GM04504 (cell line): Measurements from ENCODE around the gene MIF4GD.
"Not testable (repeated sequence)": the region's sequence is repeated elsewhere in the genome, so short reads cannot be mapped to it uniquely, and the experiment has no call there.

ENCODE experiments used
- DNase-seq: peaks from one replicate; pipeline ENCODE4 v3.0.0-alpha.2; 2012; ENCODE audit warnings: low read depth

Gene MIF4GD, protein sequence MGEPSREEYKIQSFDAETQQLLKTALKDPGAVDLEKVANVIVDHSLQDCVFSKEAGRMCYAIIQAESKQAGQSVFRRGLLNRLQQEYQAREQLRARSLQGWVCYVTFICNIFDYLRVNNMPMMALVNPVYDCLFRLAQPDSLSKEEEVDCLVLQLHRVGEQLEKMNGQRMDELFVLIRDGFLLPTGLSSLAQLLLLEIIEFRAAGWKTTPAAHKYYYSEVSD

DNA sequence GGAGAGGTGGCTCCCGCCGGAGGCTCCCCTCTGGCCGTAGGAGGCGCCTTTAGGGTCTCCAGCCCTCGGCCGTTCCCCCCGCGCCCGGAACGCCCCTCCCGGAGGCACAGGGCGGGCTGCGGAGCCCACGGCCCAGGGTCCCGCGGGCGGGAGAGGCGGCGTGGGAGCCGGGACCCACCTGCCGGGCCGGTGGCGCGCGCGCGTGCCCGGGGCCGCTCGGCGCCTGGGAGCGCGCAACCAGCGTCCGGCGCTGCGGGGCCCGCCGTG is at the start of gene MIF4GD:
Gene MIF4GD, minus strand, starts transcription at position 266 of the 267 bp plus-strand sequence. CDS start 1,036 bp downstream, outside the sequence.
- DNase-seq, result no peak

DNA sequence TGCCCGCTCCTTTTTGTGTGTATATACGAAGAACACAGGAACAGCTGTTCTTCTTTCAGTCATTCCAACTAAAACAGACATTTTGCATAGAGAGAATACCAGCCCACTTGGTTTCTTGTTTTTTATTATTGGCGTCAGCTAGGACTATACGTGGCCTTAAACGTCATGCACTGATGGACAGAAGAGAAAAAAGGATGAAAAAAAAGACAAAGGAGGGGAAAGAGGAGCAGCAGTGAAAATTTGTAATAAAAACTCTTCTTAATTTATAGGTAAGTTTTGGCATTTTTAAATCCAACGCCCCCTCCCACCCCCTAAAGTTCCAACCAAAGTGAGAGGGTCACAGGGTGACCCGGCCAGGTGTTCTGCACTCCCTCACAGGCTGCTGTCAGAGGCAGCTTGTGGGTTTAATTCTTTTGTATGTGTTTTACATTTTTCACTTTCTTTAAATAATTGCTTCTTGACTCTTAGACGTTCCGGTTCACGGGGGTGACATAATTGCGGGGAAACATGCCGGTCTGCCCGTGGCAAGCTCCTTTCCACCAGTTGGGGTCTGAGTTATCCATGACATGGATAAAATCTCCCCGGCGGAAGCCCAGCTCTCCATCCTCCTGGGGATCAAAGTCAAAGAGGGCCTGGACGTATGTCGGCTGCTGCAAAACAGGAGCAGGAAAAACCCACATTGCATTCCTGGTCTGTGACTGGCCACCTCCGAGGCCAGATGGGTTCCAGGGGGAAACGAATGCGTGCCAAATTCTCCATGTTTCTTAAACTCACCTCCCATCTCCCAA is 49.1 kb upstream of the MIF4GD start:
- DNase-seq, result peak; percentile 22

DNA sequence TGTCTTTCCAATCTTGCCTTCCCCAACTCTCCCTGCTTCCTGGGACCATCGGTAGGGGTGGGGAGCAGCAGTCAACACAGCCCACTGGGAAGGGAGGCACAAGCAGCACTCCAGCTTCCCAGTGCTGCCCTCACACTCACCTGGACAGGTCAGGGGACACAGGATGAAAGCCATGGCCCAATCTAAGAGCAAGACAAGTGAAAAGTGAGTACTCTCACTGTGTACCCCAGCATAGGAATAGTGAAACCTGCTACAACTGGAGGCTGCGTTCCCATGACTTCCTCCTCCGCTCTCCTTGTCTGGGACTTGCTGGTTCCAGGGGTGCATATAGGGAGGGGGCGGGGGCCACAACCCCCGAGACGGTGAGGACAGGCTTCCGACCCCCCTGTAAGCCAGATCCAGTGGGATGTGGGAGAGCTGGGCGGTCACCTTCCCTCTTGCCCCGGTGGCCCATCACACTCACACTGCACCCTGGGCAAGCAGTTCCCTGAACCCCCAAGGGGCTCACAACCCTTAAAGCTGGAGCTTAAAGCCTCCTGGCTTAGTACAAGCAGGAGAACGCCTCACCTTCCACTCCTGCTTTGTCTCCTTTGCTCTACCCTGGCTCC is 47.7 kb upstream of the MIF4GD start:
- DNase-seq, result no peak

DNA sequence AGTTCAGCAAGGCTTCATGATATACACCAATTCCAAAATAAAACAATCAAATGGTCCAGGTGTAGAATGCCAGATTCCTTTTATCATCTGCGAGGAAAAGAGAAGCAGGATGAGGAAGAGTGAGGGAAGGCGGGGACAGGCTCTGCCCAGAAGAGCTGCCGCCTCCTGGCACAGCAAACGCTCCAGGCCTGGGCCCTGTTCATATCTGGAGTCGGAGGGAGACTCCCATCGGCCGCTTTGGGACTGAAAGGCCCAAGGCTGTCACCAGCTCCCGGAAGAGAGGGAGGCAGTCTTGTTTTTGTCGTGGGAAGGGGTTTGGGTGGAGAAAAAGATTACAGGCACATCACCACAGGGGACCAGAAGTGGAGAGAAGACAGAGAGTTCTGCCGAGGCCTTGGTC is 47.2 kb upstream of the MIF4GD start:
- no peak for DNase-seq

DNA sequence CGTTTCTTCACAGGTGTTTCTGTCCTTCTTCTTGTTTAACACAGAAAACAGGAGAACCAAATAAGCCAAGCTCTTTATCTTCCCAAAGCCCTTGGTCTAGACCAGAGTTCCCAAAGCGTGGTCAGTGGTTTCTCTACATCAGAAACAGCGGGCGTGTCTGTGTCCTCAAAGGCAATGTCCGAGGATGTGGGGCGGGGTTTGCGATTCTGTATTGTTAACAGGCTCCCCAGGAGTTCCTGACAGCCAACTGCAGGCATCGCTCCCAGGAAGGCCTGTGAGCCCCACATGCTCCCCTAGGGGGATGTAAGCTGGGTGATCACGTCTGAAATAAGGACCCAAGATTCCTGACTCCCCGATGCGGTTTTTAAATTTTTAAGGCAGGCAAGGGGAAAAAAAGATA is 46.6 kb upstream of the MIF4GD start:
- DNase-seq, result no peak

DNA sequence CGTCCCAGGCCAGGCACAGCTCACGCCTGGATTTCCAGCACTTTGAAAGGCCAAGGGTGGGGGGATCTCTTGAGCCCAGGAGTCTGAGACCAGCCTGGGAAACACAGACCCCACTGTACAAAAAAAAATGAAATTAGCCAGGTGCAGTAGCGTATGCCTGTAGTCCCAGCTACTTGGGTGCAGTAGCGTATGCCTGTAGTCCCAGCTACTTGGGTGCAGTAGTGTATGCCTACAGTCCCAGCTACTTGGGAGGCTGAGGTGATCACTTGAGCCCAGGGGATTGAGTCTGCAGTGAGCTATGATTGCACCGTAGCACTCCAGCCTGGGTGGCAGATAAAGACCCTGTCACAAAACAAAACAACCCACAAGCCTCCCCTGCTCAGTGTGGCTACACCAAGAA is 45.2 kb upstream of the MIF4GD start:
- DNase-seq, result no peak

DNA sequence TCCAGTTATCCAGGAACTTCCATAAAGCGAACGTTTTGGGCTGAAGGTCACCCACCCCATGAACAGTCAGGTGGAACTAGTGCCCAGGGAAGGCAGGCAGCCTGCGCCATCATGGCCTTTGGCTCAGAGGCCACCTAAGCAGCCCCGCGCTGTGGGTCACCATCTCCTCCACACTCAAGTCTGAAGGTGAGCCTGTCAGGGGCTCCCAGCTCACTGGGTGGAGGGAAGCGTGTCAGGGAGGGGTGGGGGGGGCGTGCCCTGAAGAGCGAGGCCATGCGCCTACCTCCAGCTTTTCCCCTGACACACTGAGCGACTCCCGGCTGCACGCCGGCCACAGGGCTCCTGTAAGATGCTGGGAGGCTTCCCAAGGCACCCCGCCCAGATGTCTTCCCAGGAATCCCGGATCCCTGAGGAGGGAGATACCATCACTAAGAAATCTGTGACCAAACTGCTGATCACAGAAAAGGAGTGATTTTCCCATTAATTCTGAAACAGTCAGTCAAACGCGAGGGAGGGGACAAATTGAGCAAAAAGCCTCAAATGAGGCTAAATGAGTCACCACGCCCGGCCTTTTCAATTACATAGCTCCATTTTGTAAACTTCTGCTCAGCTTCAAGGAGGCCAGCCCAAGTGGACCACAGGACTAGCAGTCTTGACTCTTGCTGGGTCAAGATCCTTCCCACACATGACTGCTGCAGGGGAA is 44.7 kb upstream of the MIF4GD start:
- no peak for DNase-seq

DNA sequence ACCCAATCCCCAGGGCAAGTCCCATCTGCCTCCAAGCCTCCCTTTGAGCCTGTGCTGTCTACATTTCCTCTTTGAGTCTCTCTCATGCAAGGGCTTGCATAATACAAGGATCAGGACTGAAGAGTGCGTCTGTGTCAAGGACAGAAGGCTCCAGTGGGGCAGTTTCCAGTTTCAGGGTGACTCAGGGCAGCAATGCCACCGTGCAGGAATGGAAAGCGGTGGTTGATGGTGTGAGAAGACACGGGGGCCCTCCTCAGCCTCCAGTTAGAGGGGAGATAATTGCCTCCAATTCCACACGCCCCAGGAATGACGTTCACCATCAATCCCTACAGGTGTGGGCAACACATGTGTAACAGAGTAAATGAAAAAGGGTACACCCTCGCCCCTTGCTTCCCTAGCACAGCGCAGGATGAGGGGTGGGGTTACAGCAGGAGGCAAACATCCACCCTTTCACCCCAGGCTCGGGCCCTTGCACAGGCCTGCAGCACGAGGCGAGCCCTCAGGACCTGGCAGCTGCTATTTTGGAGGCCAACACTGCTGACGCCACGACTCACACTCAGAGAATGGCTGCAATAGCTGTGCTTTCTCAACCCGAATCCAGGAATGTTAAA is 43.0 kb upstream of the MIF4GD start:
- DNase-seq, result no peak

DNA sequence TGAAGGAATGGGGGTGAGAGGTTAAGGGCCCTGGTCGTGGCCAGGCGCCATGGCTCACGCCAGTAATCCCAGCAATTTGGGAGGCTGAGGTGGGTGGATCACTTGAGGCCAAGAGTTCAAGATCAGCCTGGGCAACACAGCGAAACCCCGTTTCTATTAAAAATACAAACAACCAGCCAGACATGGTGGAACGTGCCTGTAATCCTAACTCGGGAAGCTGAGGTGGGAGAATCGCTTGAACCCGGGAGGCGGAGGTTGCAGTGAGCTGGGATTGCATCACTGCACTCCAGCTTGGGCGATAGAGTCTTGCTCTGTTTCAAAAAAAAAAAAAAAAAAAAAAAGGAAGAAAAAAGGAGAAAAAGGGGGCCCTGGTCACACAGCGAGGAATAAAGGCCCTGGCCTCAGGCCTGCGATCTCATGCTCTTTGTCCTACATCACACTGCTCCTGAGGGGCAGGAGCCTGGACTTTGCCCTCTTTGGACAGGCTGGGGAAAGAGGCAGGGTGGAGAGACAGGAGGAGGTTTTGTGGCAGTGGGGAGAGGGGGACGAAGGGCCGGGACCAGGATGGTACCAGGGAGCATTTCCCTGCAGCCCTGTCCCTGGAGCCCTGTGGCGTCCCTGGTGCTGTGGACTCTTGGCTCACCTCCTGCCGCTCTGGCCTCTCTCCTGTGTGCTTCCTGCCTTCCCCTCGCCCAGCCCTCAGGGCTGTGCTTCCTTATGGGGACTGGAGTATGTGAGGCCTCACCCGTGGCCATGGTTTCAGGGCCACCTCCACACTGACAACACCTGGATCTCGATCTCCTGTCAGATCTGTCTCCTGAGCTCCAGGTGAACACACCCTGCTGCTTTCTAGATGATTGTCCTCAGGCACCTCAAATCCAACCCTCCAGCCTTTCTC is 38.0 kb upstream of the MIF4GD start:
- no peak for DNase-seq

DNA sequence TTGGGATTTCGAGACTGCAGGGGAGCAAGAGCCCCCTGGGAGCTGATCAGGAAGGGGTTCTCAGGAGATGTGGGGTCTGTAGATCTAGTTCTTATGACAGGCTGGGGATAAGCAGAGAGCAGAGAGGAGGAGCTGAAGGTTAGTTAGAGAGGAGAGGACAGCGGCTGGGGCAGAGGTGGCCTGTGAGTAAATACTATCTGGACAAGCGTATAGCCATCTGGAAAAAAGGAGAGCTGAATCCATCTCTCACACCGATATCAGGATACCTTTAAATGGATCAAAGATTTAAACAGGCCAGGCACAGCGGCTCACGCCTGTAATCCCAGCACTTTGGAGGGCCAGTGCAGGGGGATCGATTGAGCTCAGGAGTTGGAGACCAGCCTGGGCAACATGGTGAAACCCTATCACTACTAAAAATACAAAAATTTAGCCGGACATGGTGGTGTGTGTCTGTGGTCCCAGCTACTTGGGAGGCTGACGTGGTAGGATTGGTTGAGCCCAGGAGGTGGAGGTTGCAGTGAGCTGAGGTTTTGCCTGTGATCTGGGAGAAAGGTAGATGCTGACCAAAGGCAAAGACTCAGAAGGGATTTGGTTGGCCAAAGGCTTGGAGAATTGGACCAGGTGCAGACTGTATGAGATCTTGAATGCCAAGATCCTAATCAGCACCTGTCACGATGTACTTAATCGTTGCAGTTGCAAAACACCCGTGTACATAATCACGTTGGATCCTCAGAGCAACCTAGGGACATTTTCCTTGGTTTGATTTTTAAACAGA is 37.1 kb upstream of the MIF4GD start:
- no peak for DNase-seq

DNA sequence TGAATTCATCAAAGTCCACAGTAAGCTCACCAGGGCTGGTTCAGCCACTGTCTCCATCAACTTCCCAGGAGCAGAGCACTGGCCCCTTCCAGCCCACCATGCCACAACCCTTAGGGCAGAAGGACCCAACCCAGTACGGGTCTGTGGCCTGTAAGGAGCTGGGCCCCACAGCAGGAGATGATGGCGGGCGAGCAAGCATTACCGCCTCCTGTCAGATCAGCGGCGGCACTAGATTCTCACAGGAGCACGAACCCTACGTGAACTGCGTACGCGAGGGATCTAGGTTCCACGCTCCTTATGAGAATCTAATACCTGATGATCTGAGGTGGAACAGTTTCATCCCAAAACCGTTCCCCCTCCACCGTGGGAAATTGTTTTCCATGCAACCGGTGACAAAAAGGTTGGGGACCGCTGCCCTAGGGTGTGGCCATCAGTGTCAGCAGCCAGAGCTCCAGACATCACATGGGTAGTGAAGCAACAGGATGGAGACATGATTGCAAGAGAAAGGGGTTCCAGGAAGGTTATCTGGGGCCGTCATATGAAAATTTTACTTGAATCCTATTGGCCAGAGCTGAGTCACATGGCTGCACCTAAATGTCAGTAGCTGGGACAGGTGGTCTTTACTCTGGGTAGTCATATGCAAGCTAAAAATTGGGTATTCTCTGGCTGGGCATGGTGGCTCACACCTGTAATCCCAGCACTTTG is 30.6 kb upstream of the MIF4GD start:
- DNase-seq, result no peak

DNA sequence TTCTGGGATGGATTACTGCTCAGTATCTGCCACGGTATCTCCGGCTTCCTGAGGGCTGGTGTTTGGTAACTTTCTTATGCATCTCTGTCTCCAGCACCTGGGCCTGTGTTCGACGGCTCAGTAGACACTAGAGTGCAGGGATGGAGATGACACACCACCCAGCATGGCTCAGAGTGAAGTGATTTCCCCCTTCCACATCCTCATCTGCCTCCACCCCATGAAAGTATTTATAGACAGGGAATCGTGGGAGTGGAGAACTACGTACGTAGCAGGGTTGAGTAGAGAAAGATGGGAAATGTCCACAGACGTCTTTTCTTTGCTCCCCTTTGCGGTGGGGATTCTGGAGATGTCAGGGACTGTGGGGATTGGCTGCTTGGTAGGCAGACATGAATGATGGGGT is 30.0 kb upstream of the MIF4GD start:
- DNase-seq, result no peak

DNA sequence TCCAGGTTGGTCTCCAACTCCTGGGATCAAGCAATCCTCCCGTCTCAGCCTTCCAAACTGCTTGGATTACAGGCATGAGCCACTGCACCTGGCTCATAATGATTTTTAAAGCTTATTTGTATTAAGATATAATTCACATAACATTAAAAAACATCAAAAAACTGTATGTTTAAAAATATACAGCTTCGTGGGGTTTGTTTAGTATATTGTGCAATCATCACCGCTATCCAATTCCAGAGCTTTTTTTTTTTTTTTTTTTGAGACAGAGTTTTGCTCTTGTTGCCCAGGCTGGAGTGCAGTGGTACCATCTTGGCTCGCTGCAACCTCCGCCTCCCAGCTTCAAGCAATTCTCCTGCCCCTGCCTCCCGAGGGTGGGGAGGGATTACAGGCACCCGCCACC is 29.2 kb upstream of the MIF4GD start:
- no peak for DNase-seq

DNA sequence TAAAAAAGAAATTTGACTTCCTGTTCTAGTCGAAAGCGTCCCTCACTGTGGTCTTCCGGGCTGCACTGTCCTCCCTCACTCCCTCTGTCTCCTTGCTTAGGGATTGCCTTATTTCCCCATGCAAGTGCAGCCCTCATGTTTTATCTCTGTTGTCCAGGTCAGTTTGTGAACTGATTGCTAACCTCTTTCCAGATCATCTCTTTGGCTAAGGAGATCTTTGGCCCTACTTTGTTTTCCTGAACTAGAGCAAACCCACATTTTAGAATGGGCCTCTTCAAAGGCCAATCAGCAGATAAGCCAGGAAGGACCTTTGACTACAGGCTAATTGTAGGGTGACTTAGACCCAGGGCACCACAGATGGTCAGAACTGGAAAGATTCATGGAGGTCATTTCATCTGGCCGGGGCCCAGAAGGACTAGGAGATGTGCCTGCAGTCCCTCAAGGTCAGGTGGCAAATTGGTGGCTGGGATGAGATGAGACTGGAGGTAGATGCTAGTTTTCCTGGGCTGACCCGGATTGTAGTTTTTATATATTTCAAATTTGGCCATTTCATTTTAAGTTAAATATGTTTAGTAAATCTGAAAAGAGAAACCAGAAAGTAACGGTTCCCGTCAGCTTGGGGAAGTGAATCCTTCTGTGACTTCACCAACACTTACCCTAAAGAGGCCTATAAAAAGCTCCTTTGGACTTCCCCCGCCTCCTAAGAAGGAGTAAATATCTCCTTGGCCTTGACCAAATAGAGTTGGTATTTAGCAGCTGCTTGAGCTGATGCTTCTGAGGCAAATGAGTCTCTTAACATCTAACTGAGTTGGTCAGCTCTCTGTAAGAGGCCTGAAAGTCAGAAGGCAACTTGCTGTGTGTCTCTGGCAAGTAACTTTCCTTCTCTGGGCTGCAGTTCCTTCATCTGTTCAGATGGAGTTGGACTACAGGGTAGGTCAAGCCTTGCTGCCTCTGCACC is 24.4 kb upstream of the MIF4GD start:
- no peak for DNase-seq

DNA sequence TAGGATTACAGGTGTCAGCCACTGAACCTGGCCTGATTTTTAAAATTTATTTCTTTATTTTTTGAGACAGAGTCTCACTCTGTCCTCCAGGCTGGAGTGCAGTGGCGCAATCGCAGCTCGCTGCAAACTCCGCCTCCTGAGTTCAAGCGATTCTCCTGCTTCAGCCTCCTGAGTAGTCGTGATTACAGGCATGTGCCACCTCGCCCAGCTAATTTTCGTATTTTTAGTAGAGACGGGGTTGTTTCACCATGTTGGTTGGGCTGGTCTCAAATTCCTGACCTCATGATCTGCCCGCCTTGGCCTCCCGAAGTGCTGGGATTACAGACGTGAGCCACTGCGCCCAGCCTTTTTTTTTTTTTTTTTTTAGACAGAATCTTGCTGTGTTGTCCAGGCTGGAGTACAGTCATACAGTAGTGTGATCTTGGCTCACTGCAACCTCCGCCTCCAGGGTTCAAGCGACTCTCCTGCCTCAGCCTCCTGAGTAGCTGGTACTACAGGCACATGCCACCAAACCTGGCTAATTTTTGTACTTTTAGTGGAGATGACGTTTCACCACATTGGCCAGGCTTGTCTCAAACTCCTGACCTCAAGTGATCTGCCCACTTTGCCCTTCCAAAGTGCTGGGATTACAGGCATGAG is 21.9 kb upstream of the MIF4GD start:
- DNase-seq, result not testable (repeated sequence)

DNA sequence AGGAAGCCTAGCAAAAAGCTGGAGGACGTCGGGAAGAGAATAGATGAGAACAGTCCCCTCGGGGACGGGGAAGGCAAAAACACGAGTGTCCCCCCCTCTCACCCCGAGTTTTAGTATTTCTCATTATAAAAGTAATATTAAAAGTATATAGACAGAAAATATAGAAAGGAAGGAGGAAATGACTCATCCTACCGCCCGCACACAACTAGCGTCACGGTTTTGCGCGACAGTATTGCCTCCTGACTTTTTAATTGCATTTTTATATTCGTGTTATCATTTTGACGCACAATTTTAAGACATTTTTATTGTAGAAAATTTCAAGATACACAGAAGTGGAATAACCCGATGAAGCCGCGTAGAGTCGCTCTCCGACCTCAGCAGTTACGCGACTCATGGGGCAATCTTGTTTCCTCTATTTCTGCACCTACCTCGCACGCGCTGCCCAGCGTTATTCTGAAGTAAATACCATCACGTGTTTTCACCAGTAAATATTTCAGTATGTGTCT is 18.9 kb upstream of the MIF4GD start:
- DNase-seq, result peak; percentile 38

DNA sequence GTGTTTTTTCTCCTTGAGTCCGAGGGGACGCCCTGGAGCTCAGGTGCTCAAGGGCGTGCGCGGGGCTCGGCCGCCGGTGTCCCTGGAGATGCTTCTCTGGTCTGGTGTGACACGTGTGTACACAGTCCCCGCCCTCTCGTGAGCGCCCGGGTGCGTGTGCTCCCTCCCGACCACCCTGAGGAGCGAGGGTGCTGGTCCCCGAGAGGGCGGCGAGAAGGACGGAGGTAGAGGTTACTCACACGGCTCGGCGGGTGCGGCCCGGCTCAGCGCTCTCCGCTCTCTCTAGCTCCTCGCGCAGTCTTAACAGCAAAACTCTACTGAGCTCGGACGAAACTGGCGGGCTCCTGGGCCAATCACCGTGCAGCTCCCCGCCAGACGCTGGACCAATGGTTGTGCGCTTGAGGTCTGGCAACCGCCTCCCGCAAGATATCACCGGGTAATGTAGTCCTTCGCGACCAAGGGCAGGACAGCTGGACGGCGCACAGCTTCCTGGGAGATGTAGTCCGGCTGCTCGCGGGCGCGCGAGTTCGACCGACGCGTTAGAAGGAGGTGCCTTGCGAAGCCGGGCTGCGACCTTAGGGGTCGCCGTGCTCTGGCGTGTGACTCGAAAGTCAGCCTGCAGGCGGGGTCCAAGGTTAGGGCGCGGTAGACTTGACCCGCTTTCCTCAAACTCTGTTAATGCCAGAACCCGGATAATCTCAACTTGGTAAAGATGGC is 18.2 kb upstream of the MIF4GD start, which contains the start of gene SLC25A19:
Gene SLC25A19, minus strand, starts transcription at position 319 of the 717 bp plus-strand sequence. CDS start 2,669 bp downstream, outside the sequence.
- DNase-seq, result peak; percentile 98
